HepG2 (cell line): Measurements from ENCODE around the gene GDF2. TPM values are rescaled to one million over a fixed set of nuclear protein-coding genes. Genes with fewer than 3 reads are reported as not detected.

ENCODE experiments used
- ATAC-seq: fragments of 200-7000 bp; cut with Tn5 transposase; 3 replicates; pipeline ENCODE4 v1.9.1; 2020; ENCODE audit warnings: mild to moderate bottlenecking, moderate library complexity
- BruUV-seq: library from RNA; stranded (reverse); fragments of 400-500 nt; replicated peaks from 2 replicates; lab custom pipeline; 2021; lab: Mats Ljungman, UMichigan
- CTCF ChIA-PET: fragments of 300-600 bp; formaldehyde crosslinking; extraction: SDS; loops from one replicate; lab custom pipeline; 2021; ENCODE audit warnings: low total read pairs, inconsistent platforms, low intra/inter-chr PET ratio; lab: Yijun Ruan, JAX
- POLR2A ChIA-PET: fragments of 350-600 bp; sonication (Branson Sonifier 250); formaldehyde crosslinking; loops from one replicate; lab custom pipeline; 2020; ENCODE audit warnings: antibody characterized with exemption, inconsistent platforms; lab: Yijun Ruan, JAX
- DNase-seq: peaks from one replicate; pipeline ENCODE4 v3.0.0-alpha.2; 2015; ENCODE audit warnings: low spot score
- FAIRE-seq: peaks from 3 replicates; lab custom pipeline; 2011; peaks lifted over from hg19 to GRCh38; lab: Jason Lieb, UNC
- H2AFZ ChIP-seq: one replicate; pipeline ENCODE4 v1.6.1; 2011; ENCODE audit warnings: low read length, inconsistent platforms
- H3K27ac ChIP-seq: fragments of 300-600 bp; 3 replicates; pipeline ENCODE4 v1.8.0; 2011; ENCODE audit warnings: mixed run types, mild to moderate bottlenecking, mixed read lengths, low read length, inconsistent platforms; ENCODE audit not compliant: insufficient read depth; ENCODE audit errors: extremely low read length
- H3K27me3 ChIP-seq, 2 experiments: fragments of 200-600 bp in 1 of 2; 2 replicates in 1 of 2; 3 replicates in 1 of 2; pipeline versions ENCODE4 v1.6.0 to v1.8.0; 2011; ENCODE audit warnings: low read length in 2 of 2, mild to moderate bottlenecking in 2 of 2, moderate library complexity in 2 of 2, inconsistent platforms in 1 of 2; ENCODE audit not compliant: insufficient read depth in 2 of 2, control insufficient read depth in 1 of 2
- H3K36me3 ChIP-seq, 2 experiments: fragments of 200-600 bp in 1 of 2; replicated peaks in 1 of 2; 2 replicates in 1 of 2; 3 replicates in 1 of 2; pipeline versions ENCODE4 v1.5.1 to v1.8.0; 2011; ENCODE audit warnings: low read length in 2 of 2, inconsistent platforms in 1 of 2; ENCODE audit not compliant: insufficient read depth in 2 of 2, control insufficient read depth in 1 of 2
- H3K4me1 ChIP-seq: 2 replicates; pipeline ENCODE4 v1.5.1; 2012; ENCODE audit warnings: low read length, inconsistent platforms; ENCODE audit not compliant: insufficient read depth
- H3K4me2 ChIP-seq: 2 replicates; pipeline ENCODE4 v1.6.0; 2011; ENCODE audit warnings: low read depth, low read length, inconsistent platforms
- H3K4me3 ChIP-seq, 3 experiments: fragments of 200-600 bp in 1 of 3; sonication (generic), shearing (Covaris generic) in 1 of 3; replicated peaks in 1 of 3; 2 replicates each; pipeline ENCODE4 v1.5.1; 2011 to 2016; ENCODE audit warnings: low read length in 3 of 3, inconsistent platforms in 2 of 3, low read depth in 2 of 3, mild to moderate bottlenecking in 2 of 3, control low read depth in 1 of 3, mixed read lengths in 1 of 3; ENCODE audit not compliant: insufficient read depth in 1 of 3
- H3K79me2 ChIP-seq: one replicate; pipeline ENCODE4 v1.6.1; 2011; ENCODE audit warnings: low read length, inconsistent platforms; ENCODE audit not compliant: insufficient read depth
- H3K9ac ChIP-seq: 2 replicates; pipeline ENCODE4 v1.6.0; 2011; ENCODE audit warnings: mild to moderate bottlenecking, low read depth, low read length, inconsistent platforms; ENCODE audit not compliant: insufficient read depth
- H3K9me3 ChIP-seq: 2 replicates; pipeline ENCODE4 v1.5.1; 2012; ENCODE audit warnings: mild to moderate bottlenecking, low read length
- H4K20me1 ChIP-seq: 2 replicates; pipeline ENCODE4 v1.6.0; 2011; ENCODE audit warnings: inconsistent platforms, mild to moderate bottlenecking, low read length, moderate library complexity; ENCODE audit not compliant: insufficient read depth
- CCDC6 ChIP-seq: sonication (generic); formaldehyde crosslinking; IDR thresholded peaks from 2 replicates; pipeline ENCODE4 v1.8.1; 2022; ENCODE audit warnings: mild to moderate bottlenecking, missing genetic modification reagents, moderate library complexity
- DR1 ChIP-seq: sonication (generic); formaldehyde crosslinking; IDR thresholded peaks from 2 replicates; pipeline ENCODE4 v1.8.0; 2021; ENCODE audit warnings: mild to moderate bottlenecking, missing genetic modification reagents, inconsistent platforms
- HMG20A ChIP-seq: IDR thresholded peaks from 2 replicates; pipeline ENCODE4 v1.6.1; 2016; ENCODE audit warnings: borderline replicate concordance
- HNF4G ChIP-seq, 2 experiments: sonication (generic) in 1 of 2; formaldehyde crosslinking in 1 of 2; IDR thresholded peaks; 2 replicates each; pipeline versions ENCODE4 v1.4.0 to v1.6.1; 2011 to 2020; ENCODE audit warnings: borderline replicate concordance in 2 of 2, low read depth in 2 of 2, mild to moderate bottlenecking in 2 of 2, low read length in 1 of 2, missing genetic modification reagents in 1 of 2, moderate library complexity in 1 of 2
- MTA3 ChIP-seq: sonication (generic); formaldehyde crosslinking; IDR thresholded peaks from 2 replicates; pipeline ENCODE4 v1.4.0; 2020; ENCODE audit warnings: missing genetic modification reagents
- MZF1 ChIP-seq: sonication (generic); formaldehyde crosslinking; IDR thresholded peaks from 2 replicates; pipeline ENCODE4 v1.8.1; 2023; ENCODE audit warnings: mild to moderate bottlenecking, missing genetic modification reagents, borderline replicate concordance
- PLRG1 ChIP-seq: fragments of 450-650 bp; conservative IDR thresholded peaks from 2 replicates; pipeline ENCODE4 v1.6.1; 2016
- SIN3B ChIP-seq: fragments of 150-350 bp; IDR thresholded peaks from 2 replicates; pipeline ENCODE4 v1.6.1; 2014; ENCODE audit warnings: low read length
- TEAD3 ChIP-seq: optimal IDR thresholded peaks from 2 replicates; pipeline ENCODE3; 2016; ENCODE audit warnings: borderline replicate concordance
- ZFP37 ChIP-seq: sonication (generic); formaldehyde crosslinking; IDR thresholded peaks from 2 replicates; pipeline ENCODE4 v1.4.0; 2020; ENCODE audit warnings: missing genetic modification reagents, borderline replicate concordance
- ZNF12 ChIP-seq: sonication (generic); formaldehyde crosslinking; IDR thresholded peaks from 2 replicates; pipeline ENCODE4 v1.5.0; 2020; ENCODE audit warnings: missing genetic modification reagents
- WGBS: methylation state at CpG from one replicate; pipeline ENCODE4 v1.1.6; 2017; ENCODE audit warnings: low lambda C conversion rate; 5-methylcytosine and 5-hydroxymethylcytosine counted together
- in situ Hi-C: cut with HindIII; loops from 2 replicates; pipeline ENCODE4 v1.10.0; 2017; ENCODE audit warnings: low pct_unique_long_range_greater_than_20kb; ENCODE audit not compliant: extremely low pct_ligation_motif_present
- intact Hi-C: fragments of 100-400 bp; cut with micrococcal nuclease; formaldehyde crosslinking; loops from one replicate; pipeline ENCODE4 v1.10.0; 2022; ENCODE audit not compliant: unreplicated experiment
- polyA plus RNA-seq, 8 experiments: library from polyadenylated mRNA; depleted of rRNA in 3 of 8; stranded (reverse) in 7 of 8; unstranded in 1 of 8; fragments of >200 nt; fragmentation: Illumina TruSeq in 4 of 8; extraction: Trizol in 4 of 8; gene quantifications; 2 replicates each; pipeline versions ENCODE4 v1.2.1 to v1.2.3, GENCODE V29; 2011 to 2016; ENCODE audit warnings: low read depth in 4 of 8, missing spikeins in 1 of 8, mixed read lengths in 1 of 8; ENCODE audit not compliant: insufficient read depth in 1 of 8
- total RNA-seq, 5 experiments: library from RNA; depleted of rRNA; stranded (reverse); fragments of >200 nt; fragmentation: Illumina TruSeq; extraction: Trizol; gene quantifications; 2 replicates each; pipeline ENCODE4 v1.2.3, GENCODE V29; 2016; ENCODE audit warnings: low read depth in 1 of 5
- TF ChIP-seq, protein P1 (sequence below): sonication (generic); formaldehyde crosslinking; IDR thresholded peaks from 2 replicates; pipeline ENCODE4 v1.4.0; 2020; ENCODE audit warnings: missing genetic modification reagents
- TF ChIP-seq, protein P2 (sequence below): IDR thresholded peaks from 2 replicates; pipeline ENCODE4 v1.6.1; 2012; ENCODE audit warnings: inconsistent platforms
- TF ChIP-seq, protein P3 (sequence below): IDR thresholded peaks from 2 replicates; pipeline ENCODE4 v1.6.1; 2016; ENCODE audit warnings: mild to moderate bottlenecking
- TF ChIP-seq, protein P4 (sequence below): sonication (generic); formaldehyde crosslinking; IDR thresholded peaks from 2 replicates; pipeline ENCODE4 v1.8.1; 2022; ENCODE audit warnings: mild to moderate bottlenecking, missing genetic modification reagents

Gene GDF2
- total and polyA plus RNA-seq, 2 of the 13 experiments (the other 11 are each of a cell fraction or from before 2014, with no cell fraction given), result not detected

DNA sequence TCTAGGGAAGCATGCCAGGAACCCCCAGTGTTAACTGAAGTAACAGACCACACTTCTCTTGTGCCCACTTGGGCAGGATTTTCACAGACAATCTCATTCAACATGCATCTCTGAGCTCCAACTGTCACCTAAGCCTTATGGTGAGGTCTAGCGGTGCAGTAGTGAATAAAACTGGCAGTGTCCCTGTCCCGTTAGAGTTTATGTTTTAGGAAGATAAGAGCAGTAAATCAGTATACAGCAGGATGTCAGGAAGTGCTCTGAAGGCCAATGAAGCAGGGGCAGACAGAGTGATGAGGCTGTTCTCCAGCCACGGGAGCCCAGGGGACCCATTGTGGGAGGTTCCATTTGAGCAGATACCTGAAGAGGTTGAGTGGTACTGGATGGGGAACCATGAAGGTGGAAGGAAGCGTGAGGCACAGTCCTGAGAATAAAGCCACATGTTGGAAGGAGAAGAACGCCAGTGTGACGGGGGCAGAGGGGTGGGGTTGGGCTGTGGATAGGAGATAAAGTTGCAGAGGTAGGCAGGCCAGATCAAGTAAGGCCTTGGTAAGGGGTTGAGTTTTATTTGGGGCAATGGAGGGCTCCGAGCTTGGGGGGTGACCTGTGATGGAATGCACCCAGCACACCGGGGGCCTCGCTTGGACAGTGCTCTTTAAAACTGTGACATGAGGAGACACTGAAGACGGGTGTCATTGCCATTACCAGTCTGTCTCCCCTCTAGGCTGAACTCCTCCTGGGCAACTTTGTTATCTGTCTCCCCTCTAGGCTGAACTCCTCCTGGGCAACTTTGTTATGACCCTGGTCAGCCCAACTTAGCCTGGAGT, 15.7 kb upstream of the GDF2 start:
- intact Hi-C loops, result no loop called here
- FAIRE-seq (no peak), ATAC-seq (no peak)
- 5% methylated on average over 10 of the region's 10 CpGs for WGBS
- peaks cover 2 to 14% of the 10 kb centered on the region in 2 experiments; a peak in 3 of 5 replicates for H3K27me3 ChIP-seq
- no peak overlapping the region for H3K27ac ChIP-seq
- H3K9me3 ChIP-seq, result no peaks in the 10 kb centered on the region
- H4K20me1 ChIP-seq, result no peaks in the 10 kb centered on the region
- CTCF ChIA-PET, result no interaction called here
- no peaks in the 10 kb centered on the region for H3K79me2 ChIP-seq
- H3K4me1 ChIP-seq, result no peaks in the 10 kb centered on the region
- POLR2A ChIA-PET, result no interaction called here
- H3K4me2 ChIP-seq, result no peak overlapping the region
- H2AFZ ChIP-seq, result no peak overlapping the region
- no TSS peak for BruUV-seq
- TF ChIP-seq HNF4G (IDR thresholded peaks at IDR 0.05; ENCODE audit: borderline replicate concordance, low read depth, low read length) (no peak), HNF4G (CRISPR knock-in tag; IDR thresholded peaks at IDR 0.05; ENCODE audit: borderline replicate concordance, low read depth) (no peak), PLRG1 (no peak), MTA3 (no peak), DR1 (CRISPR knock-in tag) (no peak), TEAD3 (no peak), CCDC6 (no peak), ZNF12 (CRISPR knock-in tag) (no peak), ZFP37 (CRISPR knock-in tag) (no peak), HMG20A (CRISPR knock-in tag) (no peak), SIN3B (no peak), MZF1 (CRISPR knock-in tag) (no peak)
- TF ChIP-seq, protein P1, sequence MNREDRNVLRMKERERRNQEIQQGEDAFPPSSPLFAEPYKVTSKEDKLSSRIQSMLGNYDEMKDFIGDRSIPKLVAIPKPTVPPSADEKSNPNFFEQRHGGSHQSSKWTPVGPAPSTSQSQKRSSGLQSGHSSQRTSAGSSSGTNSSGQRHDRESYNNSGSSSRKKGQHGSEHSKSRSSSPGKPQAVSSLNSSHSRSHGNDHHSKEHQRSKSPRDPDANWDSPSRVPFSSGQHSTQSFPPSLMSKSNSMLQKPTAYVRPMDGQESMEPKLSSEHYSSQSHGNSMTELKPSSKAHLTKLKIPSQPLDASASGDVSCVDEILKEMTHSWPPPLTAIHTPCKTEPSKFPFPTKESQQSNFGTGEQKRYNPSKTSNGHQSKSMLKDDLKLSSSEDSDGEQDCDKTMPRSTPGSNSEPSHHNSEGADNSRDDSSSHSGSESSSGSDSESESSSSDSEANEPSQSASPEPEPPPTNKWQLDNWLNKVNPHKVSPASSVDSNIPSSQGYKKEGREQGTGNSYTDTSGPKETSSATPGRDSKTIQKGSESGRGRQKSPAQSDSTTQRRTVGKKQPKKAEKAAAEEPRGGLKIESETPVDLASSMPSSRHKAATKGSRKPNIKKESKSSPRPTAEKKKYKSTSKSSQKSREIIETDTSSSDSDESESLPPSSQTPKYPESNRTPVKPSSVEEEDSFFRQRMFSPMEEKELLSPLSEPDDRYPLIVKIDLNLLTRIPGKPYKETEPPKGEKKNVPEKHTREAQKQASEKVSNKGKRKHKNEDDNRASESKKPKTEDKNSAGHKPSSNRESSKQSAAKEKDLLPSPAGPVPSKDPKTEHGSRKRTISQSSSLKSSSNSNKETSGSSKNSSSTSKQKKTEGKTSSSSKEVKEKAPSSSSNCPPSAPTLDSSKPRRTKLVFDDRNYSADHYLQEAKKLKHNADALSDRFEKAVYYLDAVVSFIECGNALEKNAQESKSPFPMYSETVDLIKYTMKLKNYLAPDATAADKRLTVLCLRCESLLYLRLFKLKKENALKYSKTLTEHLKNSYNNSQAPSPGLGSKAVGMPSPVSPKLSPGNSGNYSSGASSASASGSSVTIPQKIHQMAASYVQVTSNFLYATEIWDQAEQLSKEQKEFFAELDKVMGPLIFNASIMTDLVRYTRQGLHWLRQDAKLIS (CRISPR knock-in tag), result no peak
- TF ChIP-seq, protein P2, sequence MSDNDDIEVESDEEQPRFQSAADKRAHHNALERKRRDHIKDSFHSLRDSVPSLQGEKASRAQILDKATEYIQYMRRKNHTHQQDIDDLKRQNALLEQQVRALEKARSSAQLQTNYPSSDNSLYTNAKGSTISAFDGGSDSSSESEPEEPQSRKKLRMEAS, result no peak
- TF ChIP-seq, protein P3, sequence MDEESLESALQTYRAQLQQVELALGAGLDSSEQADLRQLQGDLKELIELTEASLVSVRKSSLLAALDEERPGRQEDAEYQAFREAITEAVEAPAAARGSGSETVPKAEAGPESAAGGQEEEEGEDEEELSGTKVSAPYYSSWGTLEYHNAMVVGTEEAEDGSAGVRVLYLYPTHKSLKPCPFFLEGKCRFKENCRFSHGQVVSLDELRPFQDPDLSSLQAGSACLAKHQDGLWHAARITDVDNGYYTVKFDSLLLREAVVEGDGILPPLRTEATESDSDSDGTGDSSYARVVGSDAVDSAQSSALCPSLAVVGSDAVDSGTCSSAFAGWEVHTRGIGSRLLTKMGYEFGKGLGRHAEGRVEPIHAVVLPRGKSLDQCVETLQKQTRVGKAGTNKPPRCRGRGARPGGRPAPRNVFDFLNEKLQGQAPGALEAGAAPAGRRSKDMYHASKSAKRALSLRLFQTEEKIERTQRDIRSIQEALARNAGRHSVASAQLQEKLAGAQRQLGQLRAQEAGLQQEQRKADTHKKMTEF (CRISPR knock-in tag), result no peak
- TF ChIP-seq, protein P4, sequence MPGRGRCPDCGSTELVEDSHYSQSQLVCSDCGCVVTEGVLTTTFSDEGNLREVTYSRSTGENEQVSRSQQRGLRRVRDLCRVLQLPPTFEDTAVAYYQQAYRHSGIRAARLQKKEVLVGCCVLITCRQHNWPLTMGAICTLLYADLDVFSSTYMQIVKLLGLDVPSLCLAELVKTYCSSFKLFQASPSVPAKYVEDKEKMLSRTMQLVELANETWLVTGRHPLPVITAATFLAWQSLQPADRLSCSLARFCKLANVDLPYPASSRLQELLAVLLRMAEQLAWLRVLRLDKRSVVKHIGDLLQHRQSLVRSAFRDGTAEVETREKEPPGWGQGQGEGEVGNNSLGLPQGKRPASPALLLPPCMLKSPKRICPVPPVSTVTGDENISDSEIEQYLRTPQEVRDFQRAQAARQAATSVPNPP (CRISPR knock-in tag), result no peak
- TF ChIP-seq, all 625 proteins: peak for 0
- in situ Hi-C loops, result loop anchor here (10.0 kb wide), 1 partner anchor 282 kb away; no protein-coding TSS in a partner anchor
- no peak for DNase-seq
- Histone ChIP-seq H3K4me3 (no peak overlapping the region), H3K36me3 (no peaks in the 10 kb centered on the region), H3K9ac (no peak overlapping the region)
